ENCODE measurements around the gene IMMT.
"Not testable (repeated sequence)": the region's sequence is repeated elsewhere in the genome, so short reads cannot be mapped to it uniquely, and the experiment has no call there.

The IMMT gene

GRCh38 chr2:86226070-86226469 lies 30.8 kb upstream of the IMMT start:
- no peak for DNase-seq (ENCODE audit: low spot score)

- DNase-seq (ENCODE audit: low spot score): no peak
Observed at GRCh38 chr2:86225581-86225980, 30.3 kb upstream of the IMMT start.

- no peak for DNase-seq (ENCODE audit: low spot score)
Observed at GRCh38 chr2:86224645-86225355, 29.5 kb upstream of the IMMT start.

GRCh38 chr2:86223927-86224560 lies 28.8 kb upstream of the IMMT start:
- DNase-seq (ENCODE audit: low spot score): no peak

GRCh38 chr2:86223140-86223926 lies 28.1 kb upstream of the IMMT start:
- DNase-seq (ENCODE audit: low spot score): peak; percentile 50

GRCh38 chr2:86221066-86221684 lies 25.9 kb upstream of the IMMT start:
- DNase-seq (ENCODE audit: low spot score): peak; percentile 55

- DNase-seq (ENCODE audit: low spot score): no peak
Observed at GRCh38 chr2:86219896-86220295, 24.6 kb upstream of the IMMT start.

- DNase-seq (ENCODE audit: low spot score): no peak
Observed at GRCh38 chr2:86218124-86218523, 22.9 kb upstream of the IMMT start.

- DNase-seq (ENCODE audit: low spot score): no peak
Observed at GRCh38 chr2:86216575-86217555, 21.6 kb upstream of the IMMT start.

- DNase-seq (ENCODE audit: low spot score): no peak
Observed at GRCh38 chr2:86214503-86214832, 19.2 kb upstream of the IMMT start.

- DNase-seq (ENCODE audit: low spot score): no peak
Observed at GRCh38 chr2:86213699-86214502, 18.6 kb upstream of the IMMT start.

- no peak for DNase-seq (ENCODE audit: low spot score)
Observed at GRCh38 chr2:86213056-86213455, 17.8 kb upstream of the IMMT start.

GRCh38 chr2:86211796-86212188 lies 16.5 kb upstream of the IMMT start:
- no peak for DNase-seq (ENCODE audit: low spot score)

- DNase-seq (ENCODE audit: low spot score): no peak
Observed at GRCh38 chr2:86211033-86211795, 16.0 kb upstream of the IMMT start.

GRCh38 chr2:86204458-86204857 lies 9.2 kb upstream of the IMMT start:
- DNase-seq (ENCODE audit: low spot score): no peak

- no peak for DNase-seq (ENCODE audit: low spot score)
Observed at GRCh38 chr2:86203614-86204013, 8.4 kb upstream of the IMMT start.

- no peak for DNase-seq (ENCODE audit: low spot score)
Observed at GRCh38 chr2:86202702-86203101, 7.4 kb upstream of the IMMT start.

- DNase-seq (ENCODE audit: low spot score): no peak
Observed at GRCh38 chr2:86202336-86202692, 7.1 kb upstream of the IMMT start.

- no peak for DNase-seq (ENCODE audit: low spot score)
Observed at GRCh38 chr2:86201671-86202335, 6.5 kb upstream of the IMMT start.

- DNase-seq (ENCODE audit: low spot score): not testable (repeated sequence)
Observed at GRCh38 chr2:86200564-86200963, 5.3 kb upstream of the IMMT start.
